H1 (cell line): ENCODE measurements around the gene JAG1. TPM values are rescaled to one million over a fixed set of nuclear protein-coding genes. Genes with fewer than 3 reads are reported as not detected.

Source experiments
- CTCF ChIP-seq, 3 experiments: IDR thresholded peaks; 1 replicate in 2 of 3; 2 replicates in 1 of 3; pipeline versions ENCODE4 v1.5.1 to v1.6.1; 2011; ENCODE audit warnings: low read length in 3 of 3, mild to moderate bottlenecking in 3 of 3, inconsistent platforms in 2 of 3, low read depth in 1 of 3, moderate library complexity in 1 of 3; ENCODE audit not compliant: insufficient read depth in 1 of 3; ENCODE audit errors: control extremely low read depth in 1 of 3
- E2F6 ChIP-seq: IDR thresholded peaks from 2 replicates; pipeline ENCODE4 v1.6.1; 2012; ENCODE audit warnings: inconsistent platforms
- SAP30 ChIP-seq: fragments of 300-600 bp; sonication (generic); IDR thresholded peaks from 2 replicates; pipeline ENCODE4 v1.7.1; 2012; ENCODE audit warnings: low read length, moderate library complexity, mild to moderate bottlenecking, inconsistent platforms; ENCODE audit not compliant: insufficient read depth, insufficient replicate concordance
- TCF12 ChIP-seq: IDR thresholded peaks from 2 replicates; pipeline ENCODE4 v1.6.1; 2011; ENCODE audit warnings: low read depth, mild to moderate bottlenecking, low read length
- polyA plus RNA-seq, 7 experiments: library from polyadenylated mRNA; depleted of rRNA in 3 of 7; stranded (reverse) in 5 of 7; unstranded in 2 of 7; fragments of >200 nt in 5 of 7; fragments of 200-250 nt in 2 of 7; gene quantifications; 1 replicate in 5 of 7; 2 replicates in 1 of 7; 4 replicates in 1 of 7; pipeline versions ENCODE4 v1.2.1 to v1.2.3, GENCODE V29; 2011 to 2013; ENCODE audit warnings: missing spikeins in 2 of 7, mixed read lengths in 2 of 7
- total RNA-seq: library from RNA; stranded (reverse); fragmentation: NEBNext Ultra II Directional; extraction: Animal tissue kit (Norgen Biotek cat#: 25700); gene quantifications from 2 replicates; pipeline ENCODE4 v1.2.1, GENCODE V29; 2021

JAG1 gene
- total and polyA plus RNA-seq, 2 of the 8 experiments (the other 6 are each of a cell fraction or from before 2014, with no cell fraction given), result 13.5 to 27.3 TPM

DNA sequence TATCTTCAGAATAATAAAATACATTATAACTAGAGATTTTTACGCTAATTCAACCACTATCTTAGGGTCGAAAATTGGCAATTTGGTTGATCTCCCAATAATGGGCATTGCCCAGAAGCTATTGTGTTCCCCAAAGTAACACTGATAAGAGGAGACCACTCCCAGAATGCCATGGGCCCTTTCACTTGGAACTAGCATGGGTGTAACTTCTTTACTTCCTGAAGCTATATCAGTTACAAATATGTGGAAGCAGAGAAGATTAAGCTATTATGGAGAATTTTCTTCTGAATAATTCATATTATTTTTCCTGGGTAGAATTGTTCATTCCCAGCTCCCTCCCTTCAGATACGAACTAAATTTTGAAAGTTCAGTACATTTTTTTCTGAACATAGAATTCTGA, 48.2 kb upstream of the JAG1 start (continued):
- TF ChIP-seq E2F6 (no peak), CTCF (IDR thresholded peaks at IDR 0.05; ENCODE audit: control extremely low read depth in 1 of 3, insufficient read depth in 1 of 3, low read depth in 1 of 3, low read length in 3 of 3) (no peak), TCF12 (no peak), SAP30 (no peak)
